HL-60/S4 treated with retinoic acid at 250 ng/mL for 4 days and 3 days (cell line): ENCODE results near the gene GABBR2.

Experiments
- in situ Hi-C: fragments of 300-500 bp; cut with MboI; formaldehyde crosslinking; loops from 2 replicates; pipeline ENCODE4 v1.7.0; 2022; ENCODE audit warnings: low sequenced_read_pairs

GABBR2 gene

DNA sequence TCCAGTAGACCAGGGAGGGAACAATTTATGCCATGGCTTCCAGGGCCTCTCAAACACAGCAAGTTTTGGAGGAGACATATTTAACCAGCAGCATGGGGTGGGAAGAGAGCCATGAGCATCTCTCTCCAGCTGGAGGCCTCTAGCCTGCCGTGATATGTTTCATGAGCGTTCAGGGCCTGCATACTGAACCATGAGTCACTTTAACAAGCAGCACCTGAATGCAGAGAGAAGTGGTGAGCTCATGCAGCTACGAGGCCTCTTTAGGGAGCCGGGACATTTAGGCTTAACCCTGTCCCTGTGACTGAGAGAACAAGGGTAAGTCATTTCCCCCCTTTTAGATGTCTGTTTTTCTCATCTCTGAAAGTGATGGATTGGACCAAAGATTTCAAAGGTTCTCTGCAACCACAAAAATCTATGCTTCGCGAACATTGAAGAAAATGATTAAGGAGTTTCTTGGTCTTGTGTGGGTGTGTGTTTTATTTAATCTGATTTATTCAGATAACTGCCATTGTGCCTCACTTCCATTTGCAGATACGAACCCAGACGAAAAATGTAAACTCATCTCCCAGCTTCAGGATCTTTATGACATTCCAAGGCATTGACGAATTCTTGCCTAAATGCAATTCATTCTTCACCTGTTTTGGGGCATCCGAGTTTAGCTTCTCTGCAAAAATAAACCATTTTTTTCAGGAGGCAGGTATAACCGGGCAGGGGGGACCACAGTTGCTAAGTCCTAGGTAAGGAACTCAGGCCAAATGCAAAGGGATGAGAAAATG is 157.0 kb downstream of the GABBR2 start:
- in situ Hi-C loops: no loop called here

GRCh38 chr9:98550206-98550820 is 158.4 kb downstream of the GABBR2 start:
- in situ Hi-C loops: no loop called here

- in situ Hi-C loops: no loop called here
Measured at GRCh38 chr9:98549401-98549800, 159.3 kb downstream of the GABBR2 start.

- in situ Hi-C loops: no loop called here
Measured at GRCh38 chr9:98547606-98548005, 161.1 kb downstream of the GABBR2 start.

DNA sequence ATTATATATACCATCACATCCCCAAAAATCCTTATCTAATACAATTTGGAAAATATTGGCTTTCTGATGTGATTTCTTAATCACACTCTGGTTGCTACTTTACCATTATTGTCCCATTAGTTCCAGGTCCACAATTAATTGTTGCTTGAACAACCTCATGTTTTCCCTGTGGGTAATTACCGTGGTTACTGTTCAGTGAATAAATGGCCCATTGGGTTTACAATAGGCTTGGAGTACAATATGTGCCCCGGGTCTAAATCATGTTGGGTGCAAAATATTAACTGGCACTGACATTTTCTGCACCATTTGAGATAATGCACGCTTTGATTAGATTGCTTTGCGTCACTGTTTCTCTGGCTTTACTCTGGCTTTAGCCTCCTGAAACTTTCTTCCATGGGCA is 163.7 kb downstream of the GABBR2 start:
- in situ Hi-C loops: no loop called here

DNA sequence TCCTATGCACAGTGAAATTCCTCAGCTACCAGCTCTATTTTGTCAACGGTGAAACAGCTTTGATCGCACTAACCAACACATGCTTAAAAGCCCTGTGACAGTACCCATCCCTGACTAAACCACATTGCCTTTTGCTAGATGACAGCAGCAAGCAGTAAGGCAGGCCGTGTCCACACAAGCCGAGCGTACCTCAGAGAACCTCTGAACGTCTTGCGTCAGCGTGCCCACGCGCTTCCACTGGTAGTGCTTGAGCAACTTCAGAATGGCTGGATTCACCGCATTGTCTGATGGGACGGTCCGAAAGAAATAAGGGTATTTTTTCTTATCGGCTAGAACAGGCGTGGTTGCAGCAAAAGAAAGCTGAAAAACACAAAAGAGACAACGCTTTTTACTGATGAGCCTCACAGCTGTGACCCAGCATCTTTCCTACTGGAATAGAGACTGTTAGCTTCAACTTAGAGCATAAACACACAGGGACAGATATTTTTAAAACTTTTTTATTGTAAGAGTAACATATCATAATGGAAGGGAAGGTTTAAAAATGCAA is 167.0 kb downstream of the GABBR2 start:
- in situ Hi-C loops: no loop called here

DNA sequence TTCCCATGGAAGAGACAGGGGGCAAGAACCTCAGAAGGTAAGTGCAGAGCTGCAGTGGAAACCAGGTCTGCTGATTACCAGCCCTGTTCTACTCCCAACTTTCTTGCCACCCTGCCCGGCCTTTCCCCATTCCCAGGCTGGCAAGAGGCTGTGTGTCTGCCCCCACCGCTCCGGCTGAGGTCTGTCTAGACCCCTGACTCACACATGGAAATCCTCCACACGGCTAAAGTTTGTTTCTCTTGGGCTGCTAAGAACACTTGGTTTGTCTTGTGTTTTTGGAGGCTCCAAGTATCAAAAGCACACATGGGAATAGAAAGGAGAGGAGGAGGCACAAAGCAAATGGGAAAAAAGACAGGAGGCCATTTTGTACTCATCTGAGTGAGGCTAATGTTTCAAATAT is 168.3 kb downstream of the GABBR2 start:
- in situ Hi-C loops: no loop called here

DNA sequence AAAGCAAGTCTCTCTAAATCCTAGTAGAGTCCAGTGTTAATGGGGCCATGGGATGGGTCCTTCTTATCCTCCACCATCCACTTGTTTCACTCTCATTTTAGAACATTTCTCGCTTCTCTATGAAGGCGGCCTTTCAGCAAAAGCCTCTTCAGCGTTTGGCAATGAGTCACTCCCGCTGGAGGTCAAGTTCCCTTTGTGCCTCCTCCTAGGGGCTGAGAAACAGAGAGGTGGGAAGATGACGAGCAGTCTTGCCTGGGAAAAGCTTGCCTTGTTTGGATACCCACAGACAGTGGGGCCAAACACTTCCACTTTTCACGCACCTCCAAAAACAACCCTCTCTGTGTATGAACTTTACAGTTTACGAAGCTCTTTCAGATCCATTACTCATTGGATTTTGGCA is 168.8 kb downstream of the GABBR2 start:
- in situ Hi-C loops: loop anchor here (10.0 kb wide), 1 partner anchor 235 kb away; no protein-coding TSS in a partner anchor

DNA sequence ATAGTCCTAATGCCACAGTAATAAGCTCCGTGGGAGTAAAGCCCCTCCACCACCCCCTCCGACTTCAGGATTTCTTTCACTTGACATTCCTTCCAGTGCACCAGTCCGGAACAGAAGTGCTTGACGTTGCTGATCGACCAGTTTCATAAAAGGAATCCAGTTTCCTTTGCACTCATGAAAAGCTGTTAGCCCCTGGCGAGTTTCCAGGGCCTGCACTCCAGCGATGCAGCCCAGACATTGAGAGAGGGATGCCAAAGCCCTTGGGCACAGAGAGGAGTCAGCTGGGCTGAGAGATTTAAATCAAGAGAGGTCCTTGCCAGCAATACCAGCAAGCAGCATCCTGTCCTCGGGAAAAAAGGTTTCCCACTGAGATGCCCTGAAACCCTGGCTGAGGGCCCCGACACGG is 170.1 kb downstream of the GABBR2 start:
- in situ Hi-C loops: loop anchor here (10.0 kb wide), 1 partner anchor 236 kb away; no protein-coding TSS in a partner anchor

GRCh38 chr9:98538203-98538602 is 170.5 kb downstream of the GABBR2 start:
- in situ Hi-C loops: loop anchor here (10.0 kb wide), 1 partner anchor 237 kb away; no protein-coding TSS in a partner anchor

DNA sequence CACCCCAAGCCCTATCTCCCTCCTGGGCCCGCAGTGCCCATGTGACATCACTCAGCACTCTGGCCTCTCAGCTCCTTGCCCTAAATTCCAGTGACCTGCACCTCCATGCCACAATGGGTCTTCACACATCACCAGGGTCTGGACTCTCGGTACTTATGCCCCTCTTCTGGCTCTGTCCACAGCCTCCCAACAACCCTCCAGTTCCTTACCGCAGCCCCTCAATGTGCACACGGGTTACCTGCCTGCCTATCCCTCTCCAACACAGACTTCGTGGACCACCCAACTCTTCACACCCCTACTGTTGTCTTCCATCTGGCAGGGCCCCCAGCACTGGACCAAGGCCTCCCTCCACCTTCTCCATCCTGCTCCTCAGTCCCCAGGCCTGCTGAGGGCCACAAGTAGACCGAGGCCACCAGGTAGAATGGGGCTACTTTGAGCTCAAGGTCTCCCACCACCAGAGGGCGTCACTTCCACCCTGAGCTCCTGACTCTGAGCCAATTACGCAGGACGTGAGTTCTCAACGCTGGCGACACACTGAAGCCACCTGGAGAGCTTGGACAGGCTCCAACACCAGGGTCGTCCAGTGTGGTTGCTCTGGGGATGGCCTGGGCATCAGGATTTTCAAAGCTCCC is 172.1 kb downstream of the GABBR2 start:
- in situ Hi-C loops: loop anchor here (10.0 kb wide), 1 partner anchor 238 kb away; no protein-coding TSS in a partner anchor

DNA sequence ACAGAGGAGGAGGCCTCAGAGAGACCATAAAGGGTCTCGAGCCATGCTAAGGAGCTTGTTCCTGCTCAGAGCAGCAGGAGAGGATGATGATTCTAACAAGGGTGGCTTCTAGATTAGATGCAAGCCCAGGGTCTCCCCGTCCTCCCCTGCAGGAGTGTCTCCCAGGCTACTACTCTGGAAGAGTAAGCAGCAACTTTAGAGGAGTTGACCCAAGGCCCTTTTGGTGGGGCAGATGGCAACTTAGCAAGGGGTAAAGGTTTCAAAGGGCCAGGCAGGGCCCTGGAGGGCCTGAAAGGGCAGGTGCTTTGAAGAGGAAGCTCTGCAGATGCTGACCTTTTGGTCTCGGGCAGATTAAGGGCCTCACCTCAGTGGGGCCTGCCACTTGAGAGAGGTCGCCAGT is 174.9 kb downstream of the GABBR2 start:
- in situ Hi-C loops: loop anchor here (10.0 kb wide), 1 partner anchor 241 kb away; no protein-coding TSS in a partner anchor

GRCh38 chr9:98533132-98533531 is 175.6 kb downstream of the GABBR2 start:
- in situ Hi-C loops: loop anchor here (10.0 kb wide), 1 partner anchor 242 kb away; no protein-coding TSS in a partner anchor

- in situ Hi-C loops: loop anchor here (10.0 kb wide), 1 partner anchor 242 kb away; no protein-coding TSS in a partner anchor
Measured at GRCh38 chr9:98532574-98532973, 176.2 kb downstream of the GABBR2 start.

DNA sequence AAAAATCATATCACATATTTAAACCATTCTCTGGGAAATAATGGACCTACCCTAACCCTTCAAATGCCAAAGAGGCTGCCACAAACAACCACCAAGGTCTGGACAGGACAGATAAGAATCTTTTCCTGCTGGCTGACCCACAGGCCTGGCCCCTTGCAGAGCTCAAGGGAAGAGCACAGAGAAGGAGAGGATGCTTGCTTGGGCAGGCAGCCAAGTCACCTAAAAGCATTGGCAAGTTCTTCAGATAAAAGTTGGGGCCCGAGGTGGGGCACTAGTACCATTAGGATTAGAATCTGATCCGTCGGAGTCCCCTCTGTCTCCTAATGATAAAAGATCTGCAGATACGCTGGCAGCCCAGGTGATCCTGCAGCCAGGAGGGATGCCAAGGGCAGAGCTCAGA is 176.6 kb downstream of the GABBR2 start:
- in situ Hi-C loops: loop anchor here (10.0 kb wide), 1 partner anchor 243 kb away; no protein-coding TSS in a partner anchor

DNA sequence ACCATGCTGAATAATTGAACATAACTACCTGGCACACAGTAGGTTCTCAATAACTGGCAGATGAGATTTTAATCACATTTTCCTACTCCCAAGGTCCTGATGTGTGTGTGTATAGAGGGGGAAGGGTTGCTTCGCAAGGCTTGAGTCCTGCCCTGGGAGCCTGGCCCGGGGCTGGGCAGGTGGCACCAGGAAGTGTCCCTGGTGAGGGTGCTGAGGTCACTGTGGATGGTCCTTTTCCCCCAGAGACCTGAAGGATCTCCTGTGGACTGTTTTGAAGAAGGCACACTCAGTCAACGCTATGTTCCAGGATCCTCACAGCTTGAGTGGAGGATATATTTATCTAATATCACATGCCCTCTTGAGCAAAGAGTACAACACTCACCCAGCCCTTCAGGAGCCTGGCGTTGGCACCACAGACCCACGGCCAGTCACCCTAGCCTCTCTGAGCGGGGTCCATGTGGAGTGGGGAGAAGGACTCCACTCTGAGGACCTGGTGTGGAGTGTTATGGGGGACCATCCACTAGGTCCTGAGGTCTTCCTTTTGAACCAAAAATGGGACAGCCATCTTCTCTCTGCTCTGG is 177.8 kb downstream of the GABBR2 start:
- in situ Hi-C loops: loop anchor here (10.0 kb wide), 1 partner anchor 244 kb away; no protein-coding TSS in a partner anchor

DNA sequence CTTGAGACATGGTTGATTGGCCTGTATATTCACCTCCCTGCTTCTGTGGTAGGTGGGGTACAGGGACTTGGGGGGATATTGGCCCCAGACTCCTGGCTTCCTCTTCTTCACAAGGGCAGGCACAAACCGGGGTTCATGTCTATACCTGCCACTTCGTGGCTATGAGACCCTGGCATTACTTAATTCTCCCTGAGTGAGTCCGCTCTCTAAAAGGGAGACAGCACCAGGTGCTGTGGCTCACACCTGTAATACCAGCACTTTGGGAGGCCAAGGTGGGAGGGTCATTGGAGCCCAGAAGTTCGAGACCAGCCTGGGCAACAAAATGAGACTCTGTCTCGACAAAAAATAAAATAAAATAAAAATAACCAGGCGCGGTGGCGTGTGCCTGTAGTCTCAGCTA is 178.5 kb downstream of the GABBR2 start:
- in situ Hi-C loops: loop anchor here (10.0 kb wide), 1 partner anchor 245 kb away; no protein-coding TSS in a partner anchor

DNA sequence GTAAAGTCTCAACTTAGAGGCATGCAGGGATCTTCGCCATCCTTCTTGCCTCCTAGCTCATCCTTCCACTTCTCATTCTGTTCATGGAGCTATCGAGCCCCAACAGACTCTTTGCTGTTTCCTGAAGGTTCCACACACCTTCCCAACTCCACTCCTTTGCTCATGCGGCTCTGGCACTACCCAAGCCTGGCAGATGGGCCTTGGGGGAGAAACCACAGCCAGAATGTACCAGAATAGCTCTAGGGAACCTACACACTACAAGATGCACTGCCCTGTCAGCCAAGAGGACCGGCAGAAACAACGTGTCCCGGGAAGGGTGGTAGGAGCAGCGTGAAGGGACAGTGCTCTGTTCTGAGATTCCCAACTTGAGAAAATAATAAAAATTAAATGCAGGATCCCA is 178.9 kb downstream of the GABBR2 start:
- in situ Hi-C loops: loop anchor here (10.0 kb wide), 1 partner anchor 245 kb away; no protein-coding TSS in a partner anchor

DNA sequence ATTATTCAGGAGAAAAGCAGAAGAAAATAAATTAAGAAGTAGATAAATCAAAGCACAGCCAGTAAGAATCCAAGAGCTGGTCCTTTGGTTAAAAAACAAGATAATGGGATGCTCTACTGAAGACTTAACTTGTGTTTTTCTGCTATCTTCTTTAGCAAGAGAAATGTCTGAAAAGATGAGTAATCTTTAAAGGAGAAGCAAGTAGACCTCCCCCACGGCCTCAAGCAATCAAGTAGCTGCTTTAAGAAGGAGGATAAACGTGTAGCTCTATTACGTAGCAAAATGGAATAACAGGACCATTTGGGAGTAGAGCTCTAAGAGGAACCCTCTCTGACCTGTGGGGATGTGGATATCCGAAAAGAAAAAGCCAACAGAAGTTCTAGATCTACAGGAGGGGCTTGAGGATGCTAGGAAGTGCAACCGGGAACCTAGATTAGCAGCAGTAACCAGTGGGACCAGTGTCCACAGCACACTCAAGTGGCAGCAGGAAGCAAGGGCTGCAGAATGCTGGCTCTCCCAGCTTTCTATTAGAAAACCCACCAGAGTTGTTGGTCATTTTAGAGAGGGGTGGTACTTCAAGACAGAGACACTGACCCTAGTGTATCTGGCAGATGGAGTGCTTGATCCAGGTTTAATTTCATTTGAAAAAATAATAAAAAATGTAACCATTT is 185.4 kb downstream of the GABBR2 start:
- in situ Hi-C loops: no loop called here

DNA sequence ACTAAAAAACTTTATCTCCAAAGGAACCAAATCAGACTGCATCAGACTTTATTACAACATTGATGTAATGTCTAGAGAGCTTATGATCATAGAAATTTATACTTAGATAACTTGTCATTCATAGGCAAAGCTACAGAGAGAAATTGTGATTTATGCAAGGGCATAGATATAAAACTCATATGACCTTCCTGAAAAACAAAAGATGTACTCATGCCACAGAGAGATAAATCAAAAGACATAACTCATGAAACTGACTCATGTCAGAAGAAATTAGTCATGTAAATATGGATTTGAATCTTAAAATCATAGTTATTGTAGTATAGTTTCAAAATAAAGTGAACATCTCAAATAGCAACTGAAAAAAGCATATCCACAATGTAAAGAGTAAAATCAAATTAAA is 186.2 kb downstream of the GABBR2 start:
- in situ Hi-C loops: no loop called here
